HG03135 (cell line): ENCODE results near the gene ILDR2.
A peak's percentile ranks its signal among the peaks of the same experiment; 100 is the strongest.

Experiments used
- ATAC-seq: cut with Tn5 transposase; IDR thresholded peaks from one replicate; pipeline ENCODE4 v1.9.1; 2021; ENCODE audit warnings: mild to moderate bottlenecking, moderate library complexity; ENCODE audit not compliant: unreplicated experiment

The ILDR2 gene

DNA sequence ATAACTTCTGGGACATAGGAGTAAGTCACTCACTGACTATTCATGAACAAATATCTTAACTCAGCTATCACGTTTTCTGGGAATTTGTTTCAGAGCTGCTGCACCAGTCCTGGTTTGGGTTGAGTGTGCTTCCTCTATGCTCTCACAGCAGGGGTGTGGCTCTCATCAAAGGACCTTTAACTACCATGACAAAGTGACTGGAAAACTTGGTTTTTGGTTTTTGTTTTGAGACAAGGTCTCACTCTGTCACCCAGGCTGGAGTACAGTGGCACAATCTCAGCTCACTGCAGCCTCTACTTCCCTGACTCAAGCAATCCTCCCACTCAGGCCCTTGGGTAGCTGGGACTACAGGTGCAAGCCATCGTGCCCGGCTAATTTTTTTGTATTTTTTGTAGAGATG is 4.1 kb downstream of the ILDR2 start:
- no peak for ATAC-seq

DNA sequence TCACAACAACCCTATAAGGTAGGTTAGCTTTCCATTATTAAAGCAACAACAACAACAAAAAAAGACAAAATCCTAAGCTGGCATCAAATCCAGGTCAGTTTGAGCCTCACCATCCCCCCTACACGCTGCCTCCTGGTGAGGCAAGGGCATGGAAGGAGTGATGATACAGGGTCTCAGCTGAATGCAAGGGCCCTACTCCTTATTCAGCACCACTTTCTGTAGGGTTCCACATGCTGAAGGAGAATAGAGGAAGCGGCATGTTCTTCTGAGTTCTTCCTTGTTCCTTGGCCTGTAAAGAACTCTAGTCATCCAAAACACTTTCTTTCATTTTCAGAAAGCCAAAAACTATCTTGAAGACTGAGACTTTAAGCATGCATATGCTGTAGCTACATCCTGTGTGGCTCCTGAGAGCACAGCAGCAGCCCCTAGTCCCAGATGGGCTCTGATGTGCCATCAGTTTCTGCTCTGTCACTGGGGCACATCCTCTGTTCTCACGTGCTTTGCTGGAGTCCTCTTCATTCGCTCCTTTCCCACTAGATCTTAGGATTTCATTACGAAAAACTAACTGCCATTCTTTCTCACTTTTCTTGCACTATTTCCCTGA is 6.2 kb downstream of the ILDR2 start:
- ATAC-seq, result peak; percentile 95

DNA sequence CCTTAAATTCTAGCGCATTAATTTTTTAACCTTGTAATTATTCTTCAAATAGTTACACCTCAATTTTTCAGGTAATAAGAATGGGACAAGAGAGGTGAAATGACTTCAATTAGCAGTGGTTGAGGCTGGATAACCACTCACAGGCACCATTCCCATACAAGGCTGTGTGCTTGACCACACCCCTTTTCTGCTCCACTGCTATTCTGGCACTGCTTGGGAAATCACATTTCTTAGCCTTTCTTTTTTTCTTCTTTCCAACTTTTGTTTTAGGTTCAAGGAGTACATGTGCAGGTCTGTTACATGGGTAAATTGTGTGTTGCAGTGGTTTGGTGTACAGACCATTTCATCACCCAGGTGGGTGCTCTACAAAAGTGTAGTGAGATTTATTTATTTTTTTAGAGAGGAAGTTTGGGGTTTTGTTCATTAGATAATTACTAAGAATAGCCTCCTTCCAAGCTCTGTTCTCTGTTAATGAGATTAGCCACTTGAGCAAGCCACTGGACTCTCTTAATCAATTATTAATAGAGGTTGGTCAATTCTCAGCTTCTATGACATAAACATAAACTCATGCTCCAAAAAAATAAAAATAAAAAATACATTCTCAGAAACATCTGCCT is 14.4 kb downstream of the ILDR2 start:
- no peak for ATAC-seq

DNA sequence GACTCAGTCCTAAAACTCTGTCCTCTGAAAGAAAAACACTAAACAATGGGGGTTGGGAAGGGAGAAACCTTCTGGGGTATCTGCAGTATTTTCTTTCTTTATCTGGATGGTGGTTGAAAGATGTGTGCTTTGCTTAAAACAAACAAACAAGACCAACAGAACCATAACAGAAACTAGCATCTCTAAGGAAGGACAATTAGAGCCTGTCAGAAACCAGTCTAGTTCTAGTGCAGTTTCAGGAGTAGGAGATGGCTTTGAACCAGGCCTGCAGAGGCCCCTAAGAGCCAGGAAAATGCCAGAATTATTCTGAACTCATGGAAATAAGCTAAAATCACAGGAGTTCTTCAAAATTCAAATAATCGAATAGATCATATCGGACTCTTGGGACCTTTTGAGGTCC is 18.5 kb downstream of the ILDR2 start:
- no peak for ATAC-seq

DNA sequence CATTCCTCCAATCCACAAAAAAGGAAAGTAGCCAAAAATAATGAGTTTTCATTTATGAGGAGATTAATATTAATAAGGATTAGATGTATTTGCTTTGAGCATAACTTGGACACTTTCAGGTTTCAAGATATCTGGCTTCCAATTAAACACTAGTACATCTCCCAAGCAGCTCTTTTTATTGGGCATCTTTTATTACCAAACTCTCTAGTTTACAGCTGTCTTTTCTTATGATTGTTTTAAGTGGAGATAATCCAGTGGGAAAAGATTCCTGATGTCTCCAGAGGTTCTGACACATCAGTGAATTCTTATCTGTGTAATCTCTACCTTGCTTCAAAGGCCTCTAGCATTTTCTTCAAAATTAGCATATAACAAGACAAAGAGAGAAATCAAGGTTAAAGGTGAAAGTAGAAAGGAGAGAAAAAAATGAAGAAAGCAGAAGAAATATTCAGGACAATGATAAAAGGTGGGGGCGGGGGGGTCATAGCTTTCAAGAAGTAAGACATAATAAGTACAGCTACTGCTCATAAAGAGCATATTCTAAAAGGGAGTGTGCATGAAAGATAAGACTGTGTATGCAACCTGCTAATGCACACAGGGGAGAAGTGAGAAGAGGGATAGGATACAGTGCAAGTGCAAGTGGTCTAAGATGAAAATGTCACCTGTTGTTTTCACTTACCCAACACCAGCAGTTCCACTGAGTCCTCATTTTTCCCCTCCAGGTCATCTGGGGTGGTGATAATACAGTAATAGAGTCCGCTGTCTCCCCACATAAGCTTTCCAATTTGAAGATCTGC is 19.1 kb downstream of the ILDR2 start:
- no peak for ATAC-seq

DNA sequence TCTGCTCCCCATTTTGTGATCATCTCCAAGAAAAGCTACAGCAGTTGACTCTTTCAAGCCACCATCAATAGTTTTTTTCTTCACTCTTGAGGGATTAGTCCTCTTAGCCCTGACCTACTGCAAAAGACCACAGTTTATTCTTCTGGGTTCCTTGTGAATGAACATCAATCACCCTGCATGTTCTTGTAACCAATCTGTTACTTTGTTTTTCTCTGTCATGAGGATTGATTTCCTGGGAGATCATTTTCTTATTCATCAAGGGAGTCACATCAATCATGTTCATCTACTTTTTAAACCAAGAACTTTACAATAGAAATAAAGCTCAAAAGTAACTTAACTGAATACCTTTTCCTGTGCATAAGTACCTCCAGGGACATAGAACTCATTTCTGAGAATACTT is 21.8 kb downstream of the ILDR2 start:
- ATAC-seq, result no peak

DNA sequence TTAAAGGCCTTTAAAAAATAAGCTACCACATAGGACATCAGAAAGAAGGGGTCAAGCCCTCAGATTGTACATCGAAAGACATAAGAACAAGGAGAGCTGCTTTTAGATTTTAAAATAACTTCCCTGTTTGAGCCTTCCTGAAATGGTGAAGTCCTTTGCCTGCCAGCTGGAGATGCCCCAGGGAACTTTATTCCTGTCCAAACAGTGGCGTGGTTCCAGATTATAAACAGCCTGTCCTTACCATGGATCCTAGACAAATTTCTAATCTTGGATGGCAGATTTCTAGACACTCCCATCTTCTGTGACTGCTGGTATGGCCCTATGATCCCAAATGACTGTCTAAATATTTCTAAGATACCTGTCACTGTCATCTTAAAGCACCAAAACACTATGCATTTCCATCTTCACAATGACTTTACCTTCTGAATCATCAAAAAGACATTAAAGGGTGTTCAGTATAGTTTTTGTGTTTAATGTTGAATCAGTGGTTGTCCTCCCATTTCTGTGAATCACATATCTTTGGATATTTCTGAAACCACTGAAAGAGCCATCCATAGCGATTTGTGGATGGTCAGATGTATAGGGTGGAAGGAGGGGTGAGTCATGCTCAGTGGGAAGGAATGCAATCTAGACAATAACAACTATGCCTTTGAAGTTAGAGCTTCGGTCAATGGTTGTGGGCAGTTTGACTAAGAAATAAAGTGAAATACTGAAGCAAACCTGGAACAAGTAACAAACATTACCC is 23.2 kb downstream of the ILDR2 start:
- ATAC-seq, result no peak

DNA sequence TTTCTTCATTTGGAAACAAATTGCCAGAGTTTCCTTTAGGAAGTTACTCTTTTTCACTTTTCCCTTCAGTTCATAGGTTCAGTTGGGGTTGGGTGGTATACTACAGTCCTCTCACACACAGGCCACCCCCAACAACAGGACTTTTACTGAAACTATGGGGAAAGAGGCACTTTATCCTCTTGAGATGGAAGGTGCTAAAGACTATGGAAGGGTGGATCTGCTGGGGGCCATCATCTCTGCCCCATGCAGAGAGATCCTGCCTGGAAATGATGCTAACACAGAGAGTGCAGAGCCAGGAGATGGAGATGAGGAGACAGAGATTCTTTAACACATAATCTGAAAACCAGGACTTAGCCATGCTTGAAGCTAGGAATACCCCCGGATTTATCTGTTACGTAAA is 24.3 kb downstream of the ILDR2 start:
- ATAC-seq, result no peak

DNA sequence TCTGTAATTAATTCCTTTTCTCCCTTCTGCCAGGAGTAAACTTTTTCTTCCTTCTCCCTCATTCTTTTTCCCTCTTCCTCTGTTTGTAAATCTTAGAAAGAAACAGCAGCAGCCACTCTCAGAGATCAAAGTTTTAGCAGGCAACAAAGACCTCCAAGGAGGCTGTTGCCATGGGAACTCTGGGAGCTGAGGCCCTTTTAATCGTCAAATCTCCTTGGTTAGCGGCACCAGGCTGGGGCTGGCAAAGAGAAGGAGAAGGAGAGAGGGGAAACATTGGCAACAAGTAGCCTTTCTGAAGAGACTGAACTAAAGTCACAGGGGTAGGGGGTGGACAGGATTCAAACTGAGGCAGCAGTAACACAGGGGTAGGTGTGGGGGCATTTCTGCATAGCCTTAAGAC is 25.2 kb downstream of the ILDR2 start:
- no peak for ATAC-seq

DNA sequence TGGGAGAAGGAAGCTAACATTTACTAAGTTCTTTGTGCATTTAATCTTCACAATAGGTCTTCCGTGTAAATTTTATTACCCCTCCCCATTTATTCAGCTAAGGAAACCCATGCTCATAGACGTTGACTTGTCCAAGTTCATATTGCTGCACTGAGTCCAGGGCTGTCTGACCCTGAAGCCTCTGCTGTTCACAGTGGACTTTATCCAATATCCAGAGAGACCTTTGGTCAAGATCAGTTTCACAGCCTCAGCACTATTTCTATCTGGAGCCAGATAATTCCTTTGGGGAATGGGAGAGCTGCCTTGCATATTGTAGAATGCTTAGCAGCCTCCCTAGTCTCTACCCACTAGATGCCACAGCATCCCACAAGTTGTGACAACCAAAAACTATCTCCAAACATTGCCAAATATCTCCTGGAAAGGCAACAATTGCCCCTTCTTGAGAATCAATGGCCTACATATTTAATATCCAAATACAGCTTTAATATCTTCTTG is 26.4 kb downstream of the ILDR2 start:
- ATAC-seq, result no peak

DNA sequence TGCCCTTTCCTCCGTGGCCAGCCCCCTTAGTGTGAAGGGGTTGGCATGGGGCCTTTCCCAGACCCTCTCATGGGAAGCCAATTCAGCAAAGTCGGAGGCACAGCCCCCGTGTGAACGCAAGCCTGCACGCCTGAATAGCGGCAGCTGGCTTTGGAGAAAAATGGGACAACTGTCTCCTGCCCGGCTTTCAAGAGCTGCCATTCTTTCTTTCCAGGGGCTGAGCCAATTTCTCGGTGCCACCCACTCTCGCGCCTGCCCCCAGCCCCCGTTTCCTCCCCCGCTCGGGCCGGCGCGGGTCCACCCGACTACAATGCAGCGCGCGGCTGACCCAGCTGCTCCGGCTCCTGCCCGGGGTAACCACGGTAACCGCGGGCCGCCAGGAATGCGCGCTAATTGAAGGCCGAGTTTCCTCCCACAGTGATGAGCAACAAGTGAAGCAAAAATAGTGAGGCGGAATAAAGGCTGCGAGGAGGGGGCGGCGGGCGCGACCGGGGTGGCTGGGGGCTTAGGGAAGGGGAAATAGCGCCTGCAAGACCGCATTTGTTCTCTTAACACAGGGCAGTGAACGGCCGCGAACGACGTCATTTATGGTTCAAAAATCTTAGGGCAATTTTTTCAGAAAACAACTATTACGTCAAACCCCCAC is 27.8 kb downstream of the ILDR2 start:
- ATAC-seq, result no peak

DNA sequence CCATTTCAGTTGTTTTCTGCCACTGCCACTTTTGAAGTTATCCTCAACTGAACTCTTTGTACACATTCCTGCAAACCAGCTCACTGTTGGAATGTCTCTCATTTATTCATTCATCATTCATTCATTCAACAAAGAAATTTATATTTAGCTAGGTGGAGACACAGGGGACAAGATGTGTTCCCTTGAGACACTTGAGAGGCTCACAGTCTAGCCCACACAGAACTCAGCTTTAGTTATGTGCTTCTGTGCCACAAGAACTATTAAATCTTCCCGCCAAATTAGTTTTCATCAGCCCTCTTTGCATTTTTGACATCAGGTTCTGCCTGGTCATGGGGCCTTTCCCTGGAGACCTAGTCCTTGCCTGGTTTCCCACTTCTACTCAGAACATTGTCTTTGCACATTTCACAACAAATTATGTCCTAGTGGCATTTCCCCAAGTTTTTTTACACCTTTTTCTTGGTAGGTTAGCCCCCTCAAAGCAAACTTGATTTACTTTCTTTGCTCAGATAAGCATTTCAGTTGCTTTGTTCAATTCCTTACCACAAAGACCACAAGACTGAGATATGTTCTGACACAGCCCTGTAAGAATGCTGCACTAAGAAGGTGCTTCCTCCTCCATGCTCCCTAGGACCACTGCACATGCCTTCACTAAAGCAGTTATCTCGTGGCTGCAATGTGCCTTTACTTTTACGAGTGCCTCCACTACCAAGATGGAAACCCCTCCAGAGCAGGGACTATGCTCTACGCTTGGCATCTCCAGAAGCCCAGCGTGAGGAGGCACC is 31.0 kb downstream of the ILDR2 start:
- no peak for ATAC-seq

DNA sequence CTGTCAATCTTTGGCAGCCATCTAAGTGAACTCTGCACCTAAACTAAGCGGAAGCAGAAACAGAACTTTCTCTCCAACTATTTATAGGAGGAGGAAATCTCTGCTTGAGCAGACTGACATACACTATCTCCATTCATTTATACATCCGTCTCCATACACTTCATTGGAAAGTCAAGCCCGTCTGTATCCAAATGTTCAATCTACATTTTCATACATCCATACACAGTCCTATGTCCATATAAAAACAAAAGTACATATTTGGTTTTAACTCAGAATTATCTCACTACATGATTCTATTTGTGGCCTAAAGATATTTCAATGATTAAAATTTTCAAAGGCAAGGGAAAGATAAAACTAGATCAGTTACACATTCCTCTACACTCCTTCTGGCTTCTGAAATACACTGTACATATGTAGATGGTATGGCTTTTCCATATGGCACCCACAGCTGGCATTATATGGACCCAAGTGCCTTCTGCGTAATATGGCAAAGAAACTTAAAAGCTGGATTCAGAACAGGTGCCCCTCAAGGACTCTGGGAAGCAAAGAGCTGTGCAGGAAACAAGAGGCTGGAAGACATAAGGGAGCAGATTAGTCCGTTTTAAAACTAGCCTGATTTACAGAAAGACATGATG is 35.5 kb downstream of the ILDR2 start:
- ATAC-seq, result no peak

DNA sequence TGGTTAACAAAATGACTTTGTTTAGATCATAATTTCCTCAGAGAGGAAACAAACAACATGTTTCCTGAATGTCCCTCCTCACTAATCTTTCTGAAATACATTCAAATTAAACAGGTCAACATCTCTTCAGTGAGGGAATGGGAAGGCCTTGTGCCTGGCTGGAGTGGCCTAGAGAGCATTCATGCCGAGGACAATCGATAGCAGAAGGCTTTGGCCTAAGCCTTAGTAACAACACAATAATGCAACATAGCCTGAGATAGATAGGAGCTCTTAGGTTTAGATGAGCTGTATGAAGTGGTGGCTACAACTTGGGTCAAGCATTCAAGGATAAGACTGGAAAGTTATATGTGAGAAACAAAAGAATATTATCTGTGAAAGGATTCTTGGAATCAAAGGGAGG is 37.4 kb downstream of the ILDR2 start:
- no peak for ATAC-seq

DNA sequence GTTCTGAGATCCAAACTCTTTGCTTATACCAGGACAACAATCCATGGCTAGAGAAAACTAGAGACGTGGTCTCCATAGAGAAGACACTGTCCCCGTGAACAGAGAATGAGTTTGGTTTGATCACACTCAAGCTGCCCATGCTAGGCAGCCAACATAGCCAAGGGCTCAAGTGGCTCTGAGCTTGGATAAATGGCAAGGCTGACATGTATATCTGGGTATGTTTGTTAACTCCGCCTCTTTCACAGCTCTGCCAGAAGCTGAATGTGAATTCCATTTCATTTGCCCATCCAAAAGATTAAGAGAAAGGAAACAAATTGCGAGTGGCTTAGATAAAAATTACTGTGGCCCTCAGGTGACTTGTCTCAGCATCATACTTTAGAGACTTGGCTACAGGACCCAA is 38.0 kb downstream of the ILDR2 start:
- no peak for ATAC-seq

DNA sequence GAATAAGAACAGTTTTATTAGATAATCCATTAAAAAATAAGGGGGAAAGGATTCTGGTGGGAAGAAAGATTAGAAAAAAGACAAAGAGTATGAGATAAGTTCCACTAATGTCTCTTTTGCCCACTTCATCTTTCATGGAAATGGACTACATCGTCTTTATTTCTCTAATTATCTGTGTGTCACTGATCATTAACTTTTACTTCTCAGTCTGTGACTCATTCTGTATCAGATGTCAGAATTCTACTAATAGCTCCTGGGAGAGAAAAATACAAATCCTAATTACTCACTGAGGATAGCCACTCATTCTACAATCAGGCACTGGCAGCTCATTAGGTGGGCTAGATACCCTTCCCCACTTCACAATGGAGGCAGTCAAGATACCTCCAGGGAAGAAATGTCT is 41.7 kb downstream of the ILDR2 start:
- ATAC-seq, result no peak

DNA sequence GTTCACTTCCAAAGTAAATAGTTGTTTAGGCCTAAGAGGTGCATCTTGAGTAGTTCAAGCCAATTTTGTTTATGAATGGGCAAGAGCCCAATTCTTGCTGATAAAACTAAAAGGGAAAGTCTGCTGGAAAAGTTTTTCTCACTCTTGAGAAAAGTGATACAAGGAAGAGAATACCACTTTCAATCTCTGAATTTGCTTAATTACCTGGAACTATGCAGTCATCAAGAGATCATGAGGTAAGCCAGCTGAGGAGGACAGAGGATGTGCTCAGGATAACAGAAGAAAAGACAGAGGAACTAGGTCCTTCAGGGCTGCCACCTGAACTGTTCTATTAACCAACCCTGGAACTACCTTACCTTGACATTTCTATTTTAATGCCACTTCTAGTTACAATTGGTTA is 42.2 kb downstream of the ILDR2 start:
- ATAC-seq, result no peak

DNA sequence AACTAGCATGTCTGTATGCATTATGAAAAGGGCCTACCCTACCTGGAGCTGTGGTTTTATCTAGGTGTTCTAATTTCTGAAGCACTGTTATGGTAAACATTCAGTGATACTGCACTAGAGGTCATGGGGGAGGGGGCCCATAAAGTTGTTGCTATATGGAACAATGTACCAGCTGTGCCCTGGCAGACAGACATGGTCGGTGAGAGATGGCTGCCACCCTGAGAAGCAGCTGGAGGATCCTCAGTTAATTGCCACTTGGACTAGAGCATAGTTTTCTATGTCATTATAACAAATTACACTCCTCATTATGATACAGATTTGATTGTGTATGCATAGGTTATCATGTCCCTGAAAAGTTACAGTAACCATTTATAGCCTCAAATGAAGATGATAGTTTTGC is 45.4 kb downstream of the ILDR2 start:
- ATAC-seq, result no peak

DNA sequence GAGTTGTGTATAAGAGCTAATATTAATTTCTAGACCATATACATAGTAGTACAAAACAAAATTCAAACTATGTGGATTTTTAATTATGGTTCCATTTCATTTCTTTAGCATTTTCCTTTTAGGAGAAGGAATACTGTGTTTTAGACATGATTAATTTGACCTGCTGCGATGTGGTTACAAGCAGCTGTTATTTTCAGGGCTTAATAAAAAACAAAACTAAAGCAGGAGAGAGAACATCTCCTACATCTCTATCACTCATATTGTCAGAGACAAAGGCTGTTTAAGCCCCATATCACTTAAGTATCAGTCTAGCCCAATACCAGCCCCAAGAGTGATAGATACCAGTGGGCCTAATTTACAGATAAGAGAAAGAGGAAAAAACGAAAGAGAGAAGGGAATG is 47.6 kb downstream of the ILDR2 start:
- ATAC-seq, result no peak
